Mucosa of gallbladder (tissue), 1 donor: ENCODE data around the gene ACAP2. TPM values are rescaled to one million over a fixed set of nuclear protein-coding genes. Genes with fewer than 3 reads are reported as not detected.
"Not testable (repeated sequence)": the region's sequence is repeated elsewhere in the genome, so short reads cannot be mapped to it uniquely, and the experiment has no call there.

ENCODE experiments used
- DNase-seq: peaks from one replicate; pipeline ENCODE4 v3.0.0-alpha.2; 2020; ENCODE audit warnings: low spot score
- total RNA-seq: library from RNA; stranded (reverse); gene quantifications from one replicate; pipeline ENCODE4 v1.2.1, GENCODE V29; 2021
- donor health status: DM: no; HTN: no; CAD: no.

ACAP2 gene
- total RNA-seq, 1 donor from 2014 or later: 47.0 TPM

- DNase-seq: no peak
Observed at GRCh38 chr3:195445885-195446284, 3.1 kb upstream of the ACAP2 start.

DNA sequence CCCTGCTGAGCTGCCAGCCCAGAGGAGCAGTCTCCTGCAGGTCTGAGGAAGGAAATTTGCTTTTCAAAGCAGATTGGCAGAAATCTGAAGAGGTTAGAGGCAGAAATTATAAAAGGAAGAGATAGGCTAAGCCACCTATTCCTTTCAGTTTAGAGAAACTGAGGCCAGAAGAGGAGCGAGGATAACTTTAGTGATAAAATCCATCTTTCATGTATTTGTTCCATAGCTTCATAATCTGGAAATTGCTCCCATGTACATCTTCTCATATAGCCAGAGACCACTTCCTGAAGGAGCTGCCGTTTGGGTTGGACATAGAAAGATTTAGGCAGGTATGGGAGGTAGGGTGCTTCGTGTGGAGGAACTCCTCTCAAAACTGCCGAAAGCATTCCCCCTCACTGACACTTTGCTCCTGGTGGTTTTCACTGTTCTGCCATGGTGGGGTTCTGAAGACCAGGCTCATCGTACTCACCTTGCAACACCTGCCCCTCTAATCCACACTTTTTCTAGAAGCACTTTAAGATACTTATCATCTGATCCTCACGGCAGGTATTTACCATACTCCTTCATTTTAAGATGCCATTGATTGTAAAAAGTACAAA, 670 bp upstream of the ACAP2 start:
- DNase-seq: no peak

GRCh38 chr3:195441992-195442572, 738 bp downstream of the ACAP2 start:
- DNase-seq: peak; percentile 25

- peak; percentile 23 for DNase-seq
Observed at GRCh38 chr3:195441476-195441991, 1.3 kb downstream of the ACAP2 start.

- no peak for DNase-seq
Observed at GRCh38 chr3:195441051-195441450, 1.8 kb downstream of the ACAP2 start.

DNA sequence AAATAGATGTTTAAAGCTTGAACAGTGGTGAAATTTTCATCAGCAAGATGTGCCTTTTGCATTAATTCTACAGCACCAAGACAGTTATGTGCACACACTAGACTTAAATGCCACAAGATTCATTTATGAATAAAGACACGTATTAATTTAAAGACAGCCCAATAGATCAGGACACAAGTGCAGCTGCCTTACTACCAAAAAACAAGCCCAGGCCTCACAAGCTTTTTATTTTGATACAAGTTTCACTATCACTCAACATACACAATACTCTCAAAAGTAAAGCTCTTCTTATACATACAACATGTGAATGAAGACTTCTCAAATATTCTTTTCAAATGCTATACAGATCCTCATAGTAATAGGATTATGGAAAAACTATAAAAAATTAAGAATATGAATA, 2.4 kb downstream of the ACAP2 start:
- DNase-seq: no peak

DNA sequence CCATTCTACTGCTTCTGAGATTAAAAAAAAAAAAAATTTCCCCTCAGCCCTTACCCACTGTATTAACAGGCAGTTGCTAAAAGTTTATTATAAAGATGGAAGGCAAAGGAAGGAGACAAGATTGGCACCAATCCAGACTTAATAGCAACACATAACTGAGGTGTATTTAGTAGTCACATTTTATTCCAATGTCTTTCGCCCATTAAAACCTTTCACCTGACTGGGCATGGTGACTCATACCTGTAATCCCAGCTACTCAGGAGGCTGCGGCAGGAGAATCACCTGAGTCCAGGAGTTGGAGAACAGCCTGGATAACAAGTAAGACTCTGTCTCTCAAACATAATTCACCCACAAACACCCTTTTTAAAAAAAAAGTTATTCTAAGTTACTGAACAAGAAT, 4.4 kb downstream of the ACAP2 start:
- no peak for DNase-seq

DNA sequence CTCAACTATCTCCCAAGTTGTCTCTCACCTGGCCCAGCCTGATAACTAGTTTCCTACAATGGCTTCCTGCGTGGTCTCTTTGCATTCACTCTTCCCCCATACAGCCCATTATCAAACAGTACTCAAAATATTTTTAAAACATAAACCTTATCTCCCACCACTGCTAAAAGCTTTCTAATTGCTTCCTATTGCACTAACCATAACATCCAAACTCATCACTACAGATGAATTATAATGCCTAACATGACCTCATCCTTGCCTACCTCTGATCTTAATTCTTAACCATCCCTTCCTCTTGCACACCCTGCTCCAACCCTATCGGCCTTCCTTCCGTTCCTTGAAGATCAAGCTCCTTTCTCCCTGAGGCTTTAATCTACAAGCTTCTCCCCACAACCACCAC, 17.0 kb downstream of the ACAP2 start:
- DNase-seq: no peak

- DNase-seq: no peak
Observed at GRCh38 chr3:195423818-195424217, 19.0 kb downstream of the ACAP2 start.

DNA sequence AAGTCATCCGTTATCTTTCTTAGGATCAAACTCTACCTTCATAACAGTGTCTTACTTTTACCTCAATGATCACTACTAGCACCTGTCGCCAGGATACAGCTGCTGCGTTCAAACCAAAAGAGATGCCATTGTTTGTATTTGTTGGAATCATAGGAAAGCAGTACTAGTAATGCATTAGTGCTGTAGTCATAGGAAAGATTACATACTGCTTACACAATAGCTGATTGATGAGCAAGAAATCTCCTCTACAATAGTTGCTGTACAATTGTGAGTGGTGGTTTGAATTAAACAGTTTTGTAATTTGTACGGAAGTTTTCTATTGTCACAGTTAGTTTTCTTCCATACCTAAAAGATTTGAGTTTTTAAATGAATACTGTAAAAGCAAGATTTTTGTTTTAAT, 21.4 kb downstream of the ACAP2 start:
- DNase-seq: no peak

DNA sequence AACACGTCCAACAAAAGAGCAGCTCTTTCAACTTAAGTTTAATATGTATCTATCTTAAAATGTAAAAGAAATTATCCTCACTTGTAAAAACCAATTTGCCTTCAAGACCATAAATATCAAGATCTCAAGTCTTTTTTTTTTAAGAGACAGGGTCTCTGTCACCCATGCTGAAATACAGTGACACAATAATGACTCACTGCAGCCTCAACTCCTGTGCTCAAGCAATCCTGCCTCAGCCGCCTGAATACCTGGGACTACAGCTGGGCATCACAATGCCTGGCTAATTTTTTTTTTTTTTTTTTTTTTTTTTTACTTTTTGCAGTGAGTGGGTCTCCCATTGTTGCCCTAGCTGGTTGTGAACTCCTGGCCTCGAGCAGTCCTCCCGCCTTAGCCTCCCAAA, 26.0 kb downstream of the ACAP2 start:
- DNase-seq: no peak

DNA sequence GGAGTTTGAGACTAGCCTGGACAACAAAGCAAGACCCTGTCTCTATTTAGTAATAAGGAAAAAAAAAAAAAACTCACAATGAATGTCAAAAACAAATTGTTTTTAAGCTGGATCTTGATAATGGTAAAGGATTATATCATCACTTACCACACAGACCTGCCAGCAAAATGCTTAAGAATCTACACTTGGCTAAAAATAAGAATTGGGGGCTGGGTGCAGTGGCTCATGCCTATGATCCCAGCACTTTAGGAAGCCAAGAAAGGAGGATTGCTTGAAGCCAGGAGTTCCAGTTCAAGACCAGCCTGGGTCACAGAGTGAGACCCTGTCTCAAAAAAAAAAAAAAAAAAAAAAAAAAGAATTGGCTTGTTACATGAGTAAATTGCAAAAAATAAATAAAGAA, 31.0 kb downstream of the ACAP2 start:
- no peak for DNase-seq

DNA sequence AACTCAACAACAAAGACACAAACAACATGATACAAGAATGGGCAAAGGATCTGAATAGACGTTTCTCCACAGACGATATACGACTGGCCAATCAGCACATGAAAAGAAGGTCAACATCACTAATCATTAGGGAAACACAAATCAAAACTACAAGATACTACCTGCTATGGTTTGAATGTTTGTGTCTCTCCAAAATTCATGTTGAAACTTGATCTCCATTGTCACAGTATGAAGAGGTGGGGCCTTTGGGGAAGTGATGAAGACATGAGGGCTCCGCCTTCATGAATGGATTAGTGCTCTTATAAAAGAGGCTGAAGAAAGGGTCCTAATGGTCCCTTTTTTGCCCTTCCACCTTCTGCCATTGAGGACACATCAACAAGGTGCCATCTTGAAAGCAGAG, 32.3 kb downstream of the ACAP2 start:
- no peak for DNase-seq

GRCh38 chr3:195407531-195408409, 35.0 kb downstream of the ACAP2 start:
- no peak for DNase-seq

- DNase-seq: no peak
Observed at GRCh38 chr3:195405651-195406050, 37.2 kb downstream of the ACAP2 start.

GRCh38 chr3:195403841-195404408, 38.9 kb downstream of the ACAP2 start:
- DNase-seq: no peak

DNA sequence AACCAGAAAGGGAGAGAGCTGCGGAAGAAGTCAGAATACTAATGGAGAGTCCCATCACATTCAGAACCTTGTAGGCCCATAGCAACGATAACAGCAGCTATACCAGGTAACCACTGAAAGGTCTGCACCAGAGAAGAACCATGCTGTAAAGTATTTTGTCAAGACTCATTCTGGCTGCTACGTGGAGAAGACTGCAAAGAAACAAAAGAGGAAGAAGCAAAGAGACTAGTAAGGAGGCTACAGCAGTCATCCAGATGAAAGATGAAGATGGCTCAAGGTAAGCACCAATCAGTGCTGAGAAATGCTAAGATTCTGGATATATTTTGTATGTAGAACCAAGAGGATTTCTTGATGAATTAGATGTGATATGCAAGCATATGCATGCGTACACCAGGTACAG, 39.6 kb downstream of the ACAP2 start:
- DNase-seq: no peak

GRCh38 chr3:195401943-195402342, 40.9 kb downstream of the ACAP2 start:
- DNase-seq: no peak

- not testable (repeated sequence) for DNase-seq
Observed at GRCh38 chr3:195398460-195398859, 44.4 kb downstream of the ACAP2 start.

DNA sequence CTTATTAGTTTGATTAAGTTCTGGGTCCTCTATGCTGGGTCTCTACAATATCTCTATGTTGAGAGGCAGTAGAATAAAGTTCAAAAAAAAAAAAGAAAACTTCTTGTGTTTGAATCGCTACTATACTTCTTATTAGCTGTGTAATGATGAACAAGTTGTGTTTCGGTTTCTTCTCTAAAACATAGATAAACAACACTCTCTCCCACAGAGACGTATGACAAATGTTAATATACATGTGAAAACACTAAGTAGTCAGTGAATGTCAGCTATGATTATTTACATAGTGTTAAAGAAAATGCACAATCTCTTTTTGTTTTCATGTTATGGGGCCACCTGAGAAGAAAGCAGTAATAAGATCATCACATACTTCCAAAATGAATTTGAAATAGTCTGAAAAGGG, 45.3 kb downstream of the ACAP2 start:
- no peak for DNase-seq

- DNase-seq: no peak
Observed at GRCh38 chr3:195395208-195395816, 47.5 kb downstream of the ACAP2 start.

DNA sequence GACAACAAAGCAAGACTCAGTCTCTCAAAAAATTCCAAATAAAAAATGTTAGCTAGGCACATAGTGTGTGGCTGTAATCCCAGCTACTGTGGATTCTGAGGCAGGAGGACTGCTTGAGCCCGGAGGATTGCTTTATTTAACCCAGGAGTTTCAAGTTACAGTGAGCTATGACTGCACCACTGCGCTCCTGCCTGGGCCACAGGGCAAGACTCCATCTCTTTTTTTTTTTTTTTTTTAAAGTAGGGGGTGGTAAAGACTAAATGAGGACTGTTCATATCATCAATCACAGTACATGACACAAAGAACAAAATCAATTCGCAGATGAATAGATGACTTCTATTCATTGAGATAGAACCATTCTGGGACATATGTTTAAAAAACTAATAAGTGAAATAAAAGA, 48.1 kb downstream of the ACAP2 start:
- no peak for DNase-seq
